Kidney (tissue), 14 donors: ENCODE measurements around the gene COL4A2. TPM values are rescaled to one million over a fixed set of nuclear protein-coding genes. Genes with fewer than 3 reads are reported as not detected.
A peak's percentile ranks its signal among the peaks of the same experiment; 100 is the strongest.

Experiments
- DNase-seq, 5 donors: peaks; one replicate each; pipeline ENCODE4 v3.0.0-alpha.2; 2013 to 2020
- FAIRE-seq: peaks from 2 replicates; lab custom pipeline; 2012; peaks lifted over from hg19 to GRCh38; lab: Jason Lieb, UNC
- H3K27ac ChIP-seq, 2 donors: one replicate each; pipeline ENCODE4 v1.7.0; 2013; ENCODE audit warnings: low read depth in 2 of 2, low read length in 2 of 2, inconsistent platforms in 1 of 2
- H3K27me3 ChIP-seq: one replicate; pipeline ENCODE4 v1.7.1; 2013; ENCODE audit warnings: low read length, inconsistent platforms; ENCODE audit not compliant: control insufficient read depth, insufficient read depth
- H3K36me3 ChIP-seq, 3 donors: one replicate each; pipeline versions ENCODE4 v1.7.0 to v1.7.1; 2013; ENCODE audit warnings: low read length in 3 of 3, control low read depth in 1 of 3, inconsistent platforms in 1 of 3; ENCODE audit not compliant: insufficient read depth in 3 of 3, control insufficient read depth in 2 of 3
- H3K4me1 ChIP-seq, 3 donors: one replicate each; pipeline versions ENCODE4 v1.7.0 to v1.7.1; 2013; ENCODE audit warnings: low read length in 3 of 3, inconsistent platforms in 1 of 3, low read depth in 1 of 3; ENCODE audit not compliant: control insufficient read depth in 2 of 3, insufficient read depth in 2 of 3
- H3K4me3 ChIP-seq, 3 donors: one replicate each; pipeline versions ENCODE4 v1.7.0 to v1.8.1; 2013; ENCODE audit warnings: low read length in 3 of 3, control low read depth in 1 of 3, inconsistent platforms in 1 of 3
- H3K9ac ChIP-seq, 3 donors: one replicate each; pipeline versions ENCODE4 v1.7.0 to v1.7.1; 2013; ENCODE audit warnings: low read length in 3 of 3, control low read depth in 1 of 3, inconsistent platforms in 1 of 3
- H3K9me3 ChIP-seq, 3 donors: one replicate each; pipeline versions ENCODE4 v1.7.0 to v1.7.1; 2013; ENCODE audit warnings: low read length in 3 of 3, control low read depth in 1 of 3, inconsistent platforms in 1 of 3; ENCODE audit not compliant: control insufficient read depth in 2 of 3, insufficient read depth in 1 of 3
- intact Hi-C: fragments of 100-400 bp; cut with DNase I; formaldehyde crosslinking; loops from one replicate; pipeline ENCODE4 v1.11.1; 2022
- microRNA-seq: library from miRNA; unstranded; fragments of <30 nt; microRNA quantifications from one replicate; pipeline ENCODE4 v1.2.0, GENCODE V29; 2020
- polyA plus RNA-seq: library from polyadenylated mRNA; stranded (reverse); fragments of 350-450 nt; fragmentation: Illumina TruSeq; extraction: RNeasy Lipid Tissue Mini Kit (QIAGEN cat#74804); gene quantifications from one replicate; pipeline ENCODE4 v1.2.3, GENCODE V29; 2014; ENCODE audit warnings: low read depth, low replicate concordance; ENCODE audit not compliant: insufficient read depth
- total RNA-seq: library from RNA; stranded (reverse); fragmentation: NEBNext Ultra II Directional; extraction: Animal tissue kit (Norgen Biotek cat#: 25700); gene quantifications from one replicate; pipeline ENCODE4 v1.2.1, GENCODE V29; 2021
- TF ChIP-seq, protein P1 (sequence below): IDR thresholded peaks from 3 replicates; pipeline ENCODE4 v1.5.1; 2012; ENCODE audit warnings: mild to moderate bottlenecking, moderate library complexity, borderline replicate concordance; ENCODE audit not compliant: insufficient read depth; ENCODE audit errors: extremely low read depth
- donor health status: control.
- donor health status: control.
- donor health status: control.
- donor health status: control.
- donor health status: control.
- donor health status: DM: yes; HTN: yes; CAD: no.
- donor health status: Normal renal cell carcinoma (clear cell type).

The COL4A2 gene
- total and polyA plus RNA-seq, 2 donors from 2014 or later, result 126 to 265 TPM

DNA sequence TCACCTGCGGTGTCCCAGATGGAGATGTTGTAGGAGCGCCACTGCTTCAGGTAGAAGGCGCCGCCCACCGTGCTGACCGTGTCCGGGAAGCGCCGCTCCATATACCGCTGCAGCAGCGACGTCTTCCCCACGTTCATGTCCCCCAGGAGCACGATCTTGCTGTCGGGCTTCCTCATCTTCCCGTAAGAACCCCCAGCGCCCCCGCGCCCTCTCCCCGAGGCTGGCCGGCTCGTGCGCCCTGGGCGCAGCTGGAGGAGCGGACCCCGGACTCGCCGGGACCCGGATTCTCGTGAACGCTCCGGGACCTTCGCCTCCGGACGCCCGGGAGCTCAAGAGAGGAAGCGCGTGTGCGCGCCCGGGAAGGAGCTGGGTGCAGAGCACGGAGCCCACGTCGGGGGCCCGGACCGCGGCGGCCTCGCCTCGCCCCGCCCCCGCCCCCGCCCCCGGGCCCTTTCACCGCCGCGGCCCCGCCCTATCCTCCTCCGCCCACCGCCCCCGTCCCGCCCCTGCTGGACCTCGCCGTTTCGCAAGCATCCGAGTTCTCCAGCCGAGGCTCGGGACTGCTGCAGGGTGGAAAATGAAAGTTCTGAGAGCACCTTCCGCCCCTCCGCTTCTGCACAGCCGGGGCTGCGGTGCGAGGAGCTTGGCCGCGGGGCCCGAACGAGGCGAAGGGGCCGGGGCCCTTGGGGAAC, 254.4 kb downstream of the COL4A2 start, which contains the start of gene RAB20:
RAB20 (minus strand) TSS at position 379 of the 692 bp plus-strand sequence; CDS start at position 176, 203 bp downstream.
- Histone ChIP-seq H3K27ac (peak within 1 kb of the TSS; percentile 97 to 98), H3K4me3 (peak within 1 kb of the TSS; percentile 75 to 97 (median 86)), H3K9ac (peak within 1 kb of the TSS; percentile 48 to 99 (median 94)), H3K4me1 (peaks cover 0 to 13% (median 8%) of the 10 kb centered on the region in 3 donors), H3K27me3 (no peaks in the 10 kb centered on the region), H3K9me3 (no peaks in the 10 kb centered on the region), H3K36me3 (peaks cover 0 to 8% (median 3%) of the 10 kb centered on the region in 3 donors)
- DNase-seq, result peak; percentile 84 to 97 (median 91)
- intact Hi-C loops, result no loop called here
- no peak for FAIRE-seq
- TF ChIP-seq, protein P1, sequence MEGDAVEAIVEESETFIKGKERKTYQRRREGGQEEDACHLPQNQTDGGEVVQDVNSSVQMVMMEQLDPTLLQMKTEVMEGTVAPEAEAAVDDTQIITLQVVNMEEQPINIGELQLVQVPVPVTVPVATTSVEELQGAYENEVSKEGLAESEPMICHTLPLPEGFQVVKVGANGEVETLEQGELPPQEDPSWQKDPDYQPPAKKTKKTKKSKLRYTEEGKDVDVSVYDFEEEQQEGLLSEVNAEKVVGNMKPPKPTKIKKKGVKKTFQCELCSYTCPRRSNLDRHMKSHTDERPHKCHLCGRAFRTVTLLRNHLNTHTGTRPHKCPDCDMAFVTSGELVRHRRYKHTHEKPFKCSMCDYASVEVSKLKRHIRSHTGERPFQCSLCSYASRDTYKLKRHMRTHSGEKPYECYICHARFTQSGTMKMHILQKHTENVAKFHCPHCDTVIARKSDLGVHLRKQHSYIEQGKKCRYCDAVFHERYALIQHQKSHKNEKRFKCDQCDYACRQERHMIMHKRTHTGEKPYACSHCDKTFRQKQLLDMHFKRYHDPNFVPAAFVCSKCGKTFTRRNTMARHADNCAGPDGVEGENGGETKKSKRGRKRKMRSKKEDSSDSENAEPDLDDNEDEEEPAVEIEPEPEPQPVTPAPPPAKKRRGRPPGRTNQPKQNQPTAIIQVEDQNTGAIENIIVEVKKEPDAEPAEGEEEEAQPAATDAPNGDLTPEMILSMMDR, result no peak

DNA sequence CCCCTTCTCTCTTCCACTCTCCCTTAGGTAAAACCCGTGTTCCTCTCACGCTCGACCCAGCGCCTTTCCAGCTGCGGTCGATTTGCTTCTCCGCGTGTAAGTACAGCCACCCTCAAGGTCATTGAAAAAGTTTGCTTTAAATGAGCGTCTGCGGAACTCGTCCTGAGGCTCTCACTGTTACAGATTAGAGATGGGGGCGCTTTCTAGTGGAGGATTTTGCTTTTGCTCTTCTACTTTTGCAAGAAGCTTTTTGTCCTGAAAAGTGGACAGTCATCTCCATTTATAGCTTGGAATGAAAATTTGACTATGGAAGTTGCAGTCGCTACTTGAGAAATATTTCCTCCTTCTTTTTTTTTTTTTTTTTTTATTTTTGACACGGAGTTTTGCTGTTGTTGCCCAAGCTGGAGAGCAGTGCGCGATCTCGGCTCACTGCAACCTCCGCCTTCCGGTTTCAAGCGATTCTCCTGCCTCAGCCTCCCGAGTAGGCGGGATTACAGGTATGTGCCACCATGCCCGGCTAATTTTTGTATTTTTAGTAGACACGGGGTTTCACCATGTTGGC, 255.0 kb downstream of the COL4A2 start:
- TF ChIP-seq, protein P1, result no peak
- DNase-seq (peak in 1 of 5 donors; percentile 80), FAIRE-seq (no peak)
- Histone ChIP-seq H3K27me3 (no peaks in the 10 kb centered on the region), H3K36me3 (peaks cover 0 to 8% (median 3%) of the 10 kb centered on the region in 3 donors), H3K4me1 (peaks cover 0 to 13% (median 8%) of the 10 kb centered on the region in 3 donors), H3K9ac (peak overlapping the region; percentile 48 to 91 (median 76)), H3K27ac (peak overlapping the region; percentile 92 to 95), H3K4me3 (peak overlapping the region; percentile 75 to 96 (median 86)), H3K9me3 (no peaks in the 10 kb centered on the region)
- intact Hi-C loops, result no loop called here

Small RNA genes lying within 50 kb of the gene (microRNA-seq; reads per million reads assigned to microRNA genes)
- gene MIR8073, result not detected

Other genes starting within 250 kb of the COL4A2 start
- 218 TPM for gene COL4A1, start 127 bp upstream of the COL4A2 start, total RNA-seq
- gene COL4A1, start 127 bp upstream of the COL4A2 start, polyA plus RNA-seq, result 53.0 TPM